BJ (cell line): ENCODE measurements around the gene ZSCAN26. TPM values are rescaled to one million over a fixed set of nuclear protein-coding genes. Genes with fewer than 3 reads are reported as not detected.

Source experiments
- CTCF ChIA-PET: fragments of 350-600 bp; formaldehyde crosslinking; extraction: SDS; loops from one replicate; lab custom pipeline; 2021; ENCODE audit warnings: antibody characterized with exemption, inconsistent platforms; lab: Yijun Ruan, JAX
- POLR2A ChIA-PET: fragments of 300-600 bp; sonication (Branson Sonifier 250); formaldehyde crosslinking; extraction: SDS; loops from one replicate; lab custom pipeline; 2021; ENCODE audit warnings: antibody characterized with exemption; lab: Charles Lee
- DNase-seq: peaks from one replicate; pipeline ENCODE4 v3.0.0-alpha.2; 2011; ENCODE audit warnings: low read depth
- H3K27me3 ChIP-seq: 2 replicates; pipeline ENCODE4 v1.6.0; 2011; ENCODE audit warnings: low read length; ENCODE audit not compliant: control insufficient read depth, insufficient read depth
- H3K36me3 ChIP-seq: 2 replicates; pipeline ENCODE4 v1.5.1; 2011; ENCODE audit warnings: low read length; ENCODE audit not compliant: control insufficient read depth, insufficient read depth
- H3K4me3 ChIP-seq: 2 replicates; pipeline ENCODE4 v1.5.1; 2011; ENCODE audit warnings: low read depth, mild to moderate bottlenecking, control low read depth, low read length
- CTCF ChIP-seq: IDR thresholded peaks from 2 replicates; pipeline ENCODE4 v1.5.1; 2011; ENCODE audit warnings: low read depth, mild to moderate bottlenecking, control low read depth, inconsistent platforms, low read length, moderate library complexity; ENCODE audit not compliant: insufficient read depth
- polyA plus RNA-seq: library from polyadenylated mRNA; depleted of rRNA; stranded (reverse); fragments of >200 nt; gene quantifications from 2 replicates; pipeline ENCODE4 v1.2.3, GENCODE V29; 2011; rRNA removed
- small RNA-seq: library from RNA; depleted of rRNA; stranded (forward); fragments of <200 nt; gene quantifications from one replicate; pipeline ENCODE3, GENCODE V24; 2012; ENCODE audit warnings: low replicate concordance, low read depth; ENCODE audit not compliant: insufficient read length

The ZSCAN26 gene
- polyA plus RNA-seq, 1 experiment, result 14.6 TPM

GRCh38 chr6:28322661-28323060 is 55.7 kb downstream of the ZSCAN26 start:
- Histone ChIP-seq H3K36me3 (0 out of 2 replicates have a peak, but pooled peaks cover 2% of the 10 kb centered on the region), H3K27me3 (no peaks in the 10 kb centered on the region), H3K4me3 (no peak overlapping the region)
- DNase-seq, result no peak
- CTCF ChIA-PET, result interaction anchor here (0.7 kb wide), 1 partner anchor 13 kb away, joined by 3 read pairs; no protein-coding TSS in a partner anchor
- POLR2A ChIA-PET, result no interaction called here
- no peak for TF ChIP-seq CTCF

- POLR2A ChIA-PET, result no interaction called here
- no peak overlapping the region for H3K4me3 ChIP-seq
Observed at GRCh38 chr6:28323813-28324424, 57.0 kb downstream of the ZSCAN26 start.

GRCh38 chr6:28326371-28326948 is 59.5 kb downstream of the ZSCAN26 start:
- Histone ChIP-seq H3K27me3 (no peaks in the 10 kb centered on the region), H3K36me3 (0 out of 2 replicates have a peak, but pooled peaks cover 2% of the 10 kb centered on the region), H3K4me3 (no peak overlapping the region)
- ChIA-PET POLR2A (no interaction called here), CTCF (no interaction called here)
- DNase-seq, result no peak
- no peak for TF ChIP-seq CTCF

More at GRCh38 chr6:28323813-28324424, 57.0 kb downstream of the ZSCAN26 start:
- Histone ChIP-seq H3K36me3 (0 out of 2 replicates have a peak, but pooled peaks cover 2% of the 10 kb centered on the region), H3K27me3 (no peaks in the 10 kb centered on the region)
- CTCF ChIA-PET, result no interaction called here
- no peak for TF ChIP-seq CTCF
- DNase-seq, result no peak

Small RNAs within 50 kb of the gene (small RNA-seq; reads per million reads assigned to genes)
- not detected for gene AL021997.1
- not detected for gene AL021997.2

Other genes starting within 250 kb of the ZSCAN26 start
- 0.10 and 0.38 TPM in 2 replicates for gene ZNF165, start 186.6 kb upstream of the ZSCAN26 start, polyA plus RNA-seq
- gene ZSCAN16, start 142.5 kb upstream of the ZSCAN26 start, polyA plus RNA-seq, result 1.8 and 2.3 TPM in 2 replicates
- 5.5 and 8.3 TPM in 2 replicates for gene ZKSCAN8, start 125.3 kb upstream of the ZSCAN26 start, polyA plus RNA-seq
- gene ZSCAN9, start 41.9 kb upstream of the ZSCAN26 start, polyA plus RNA-seq, result 9.9 and 11.7 TPM in 2 replicates
- 3.0 and 3.3 TPM in 2 replicates for gene ZKSCAN4, start 14.9 kb upstream of the ZSCAN26 start, polyA plus RNA-seq
- gene NKAPL, start 7.8 kb upstream of the ZSCAN26 start, polyA plus RNA-seq, result 0.72 TPM in 2 replicates
- 3.1 and 3.4 TPM in 2 replicates for gene PGBD1, start 14.4 kb downstream of the ZSCAN26 start, polyA plus RNA-seq
- 1.7 and 1.9 TPM in 2 replicates for gene ZSCAN31, start 69.0 kb downstream of the ZSCAN26 start, polyA plus RNA-seq
- 2.1 and 2.9 TPM in 2 replicates for gene ZKSCAN3, start 82.8 kb downstream of the ZSCAN26 start, polyA plus RNA-seq
- 2.2 and 2.9 TPM in 2 replicates for gene ZSCAN12, start 132.6 kb downstream of the ZSCAN26 start, polyA plus RNA-seq
- gene ZSCAN23, start 176.3 kb downstream of the ZSCAN26 start, polyA plus RNA-seq, result 1.8 and 2.3 TPM in 2 replicates
- not detected in 2 replicates for gene GPX6, start 248.7 kb downstream of the ZSCAN26 start, polyA plus RNA-seq